Ascending aorta (tissue), 2 donors: Measurements from ENCODE around the gene RNU6-7. TPM values are rescaled to one million over a fixed set of nuclear protein-coding genes. Genes with fewer than 3 reads are reported as not detected.

ENCODE experiments used
- DNase-seq, 2 donors: peaks; one replicate each; pipeline ENCODE4 v3.0.0-alpha.2; 2019; ENCODE audit warnings: low spot score in 2 of 2
- H3K27ac ChIP-seq, 2 donors: fragments of 200-600 bp; sonication (generic); one replicate each; pipeline ENCODE4 v1.5.1; 2016 to 2017; ENCODE audit warnings: mild to moderate bottlenecking in 1 of 2
- H3K27me3 ChIP-seq: fragments of 200-600 bp; sonication (generic); one replicate; pipeline ENCODE4 v1.5.1; 2017
- H3K36me3 ChIP-seq, 2 donors: fragments of 200-600 bp; sonication (generic); one replicate each; pipeline ENCODE4 v1.5.1; 2016
- H3K4me1 ChIP-seq, 2 donors: fragments of 200-600 bp; sonication (generic); one replicate each; pipeline ENCODE4 v1.5.1; 2016 to 2017; ENCODE audit warnings: mild to moderate bottlenecking in 1 of 2
- H3K4me3 ChIP-seq, 2 donors: fragments of 200-600 bp; sonication (generic); one replicate each; pipeline ENCODE4 v1.5.1; 2016 to 2017; ENCODE audit warnings: mild to moderate bottlenecking in 1 of 2
- H3K9me3 ChIP-seq, 2 donors: fragments of 200-600 bp; sonication (generic); one replicate each; pipeline ENCODE4 v1.5.1; 2016
- CTCF ChIP-seq, 3 experiments: fragments of 200-600 bp in 2 of 3; fragments of 450-650 bp in 1 of 3; sonication (generic) in 2 of 3; IDR thresholded peaks; one replicate each; pipeline ENCODE4 v1.5.1; 2016 to 2019; ENCODE audit warnings: antibody characterized with exemption in 3 of 3, mild to moderate bottlenecking in 1 of 3, moderate library complexity in 1 of 3
- intact Hi-C: fragments of 100-400 bp; cut with DNase I; formaldehyde crosslinking; loops from one replicate; pipeline ENCODE4 v1.15.1; 2023
- total RNA-seq: library from RNA; depleted of rRNA; stranded (reverse); fragments of >200 nt; gene quantifications from one replicate; pipeline ENCODE4 v1.1.0, GENCODE V29; 2016

The RNU6-7 gene
- total RNA-seq, 1 donor from 2014 or later, result not detected

- TF ChIP-seq CTCF (IDR thresholded peaks at IDR 0.05), result no peak
- Histone ChIP-seq H3K27ac (no peak overlapping the region), H3K36me3 (no peaks in the 10 kb centered on the region), H3K4me3 (no peak overlapping the region), H3K27me3 (no peaks in the 10 kb centered on the region), H3K4me1 (no peaks in the 10 kb centered on the region), H3K9me3 (no peaks in the 10 kb centered on the region)
- DNase-seq, result no peak
- intact Hi-C loops, result no loop called here
These were observed 9.2 kb downstream of the RNU6-7 start for GRCh38 chr14:32211068-32211404.

GRCh38 chr14:32212833-32213232 is 11.0 kb downstream of the RNU6-7 start:
- Histone ChIP-seq H3K9me3 (no peaks in the 10 kb centered on the region), H3K4me3 (no peak overlapping the region), H3K36me3 (no peaks in the 10 kb centered on the region), H3K4me1 (no peaks in the 10 kb centered on the region), H3K27ac (no peak overlapping the region), H3K27me3 (no peaks in the 10 kb centered on the region)
- no peak for TF ChIP-seq CTCF (IDR thresholded peaks at IDR 0.05)
- intact Hi-C loops, result no loop called here
- no peak for DNase-seq

- H3K27me3 ChIP-seq, result no peaks in the 10 kb centered on the region
- intact Hi-C loops, result no loop called here
- no peak overlapping the region for H3K4me3 ChIP-seq
- no peak for DNase-seq
- no peaks in the 10 kb centered on the region for H3K9me3 ChIP-seq
- no peak overlapping the region for H3K27ac ChIP-seq
- H3K36me3 ChIP-seq, result no peaks in the 10 kb centered on the region
- H3K4me1 ChIP-seq, result no peaks in the 10 kb centered on the region
- no peak for TF ChIP-seq CTCF (IDR thresholded peaks at IDR 0.05)
These were observed 15.5 kb downstream of the RNU6-7 start for GRCh38 chr14:32217301-32217700.

GRCh38 chr14:32224737-32225377 is 23.0 kb downstream of the RNU6-7 start:
- no peaks in the 10 kb centered on the region for H3K36me3 ChIP-seq
- DNase-seq, result no peak
- no peak overlapping the region for H3K27ac ChIP-seq
- H3K4me3 ChIP-seq, result no peak overlapping the region
- intact Hi-C loops, result no loop called here
- H3K27me3 ChIP-seq, result no peaks in the 10 kb centered on the region
- TF ChIP-seq CTCF (IDR thresholded peaks at IDR 0.05), result peak in 2 of 3 experiments; percentile 21 to 37
- no peaks in the 10 kb centered on the region for H3K9me3 ChIP-seq
- peaks cover 0 to 2% of the 10 kb centered on the region in 2 donors for H3K4me1 ChIP-seq

- intact Hi-C loops, result no loop called here
- no peak overlapping the region for H3K4me3 ChIP-seq
- no peak for TF ChIP-seq CTCF (IDR thresholded peaks at IDR 0.05)
- H3K36me3 ChIP-seq, result no peaks in the 10 kb centered on the region
- no peak for DNase-seq
- no peaks in the 10 kb centered on the region for H3K9me3 ChIP-seq
- no peak overlapping the region for H3K27ac ChIP-seq
- H3K4me1 ChIP-seq, result peaks cover 0 to 2% of the 10 kb centered on the region in 2 donors
- H3K27me3 ChIP-seq, result no peaks in the 10 kb centered on the region
These were observed 23.6 kb downstream of the RNU6-7 start for GRCh38 chr14:32225378-32225920.
